Progenitor cell of endocrine pancreas (in vitro differentiated cells): ENCODE measurements around the gene NXPH2. TPM values are rescaled to one million over a fixed set of nuclear protein-coding genes. Genes with fewer than 3 reads are reported as not detected.
"Not testable (repeated sequence)": the region's sequence is repeated elsewhere in the genome, so short reads cannot be mapped to it uniquely, and the experiment has no call there.

ENCODE experiments used
- DNase-seq: peaks from one replicate; pipeline ENCODE4 v3.0.0; 2021; ENCODE audit warnings: low spot score; ENCODE audit not compliant: unreplicated experiment
- H3K27ac Mint-ChIP-seq: 2 replicates; pipeline ENCODE4 v1.8.0; 2021; ENCODE audit warnings: mild to moderate bottlenecking, moderate library complexity, mixed read lengths
- H3K27me3 Mint-ChIP-seq: 2 replicates; pipeline ENCODE4 v1.8.0; 2021; ENCODE audit warnings: mixed read lengths
- H3K36me3 Mint-ChIP-seq: 2 replicates; pipeline ENCODE4 v1.8.0; 2022; ENCODE audit warnings: mixed read lengths; ENCODE audit not compliant: insufficient read depth
- H3K4me1 Mint-ChIP-seq: 2 replicates; pipeline ENCODE4 v1.8.0; 2021; ENCODE audit warnings: low read depth, mixed read lengths
- H3K4me3 Mint-ChIP-seq: 2 replicates; pipeline ENCODE4 v1.8.0; 2021; ENCODE audit warnings: low read depth, mild to moderate bottlenecking, moderate library complexity, mixed read lengths
- H3K9me3 Mint-ChIP-seq: 2 replicates; pipeline ENCODE4 v1.8.0; 2021; ENCODE audit warnings: low read depth, mixed read lengths
- CTCF ChIP-seq: fragments of 200-600 bp; sonication (generic); IDR thresholded peaks from one replicate; pipeline ENCODE4 v1.5.0; 2021; ENCODE audit warnings: antibody characterized with exemption, mild to moderate bottlenecking; ENCODE audit not compliant: unreplicated experiment
- total RNA-seq: library from RNA; stranded (reverse); gene quantifications from 2 replicates; pipeline ENCODE4 v1.2.1, GENCODE V29; 2021

NXPH2 gene
- total RNA-seq, 1 donor from 2014 or later: 5.3 TPM

DNA sequence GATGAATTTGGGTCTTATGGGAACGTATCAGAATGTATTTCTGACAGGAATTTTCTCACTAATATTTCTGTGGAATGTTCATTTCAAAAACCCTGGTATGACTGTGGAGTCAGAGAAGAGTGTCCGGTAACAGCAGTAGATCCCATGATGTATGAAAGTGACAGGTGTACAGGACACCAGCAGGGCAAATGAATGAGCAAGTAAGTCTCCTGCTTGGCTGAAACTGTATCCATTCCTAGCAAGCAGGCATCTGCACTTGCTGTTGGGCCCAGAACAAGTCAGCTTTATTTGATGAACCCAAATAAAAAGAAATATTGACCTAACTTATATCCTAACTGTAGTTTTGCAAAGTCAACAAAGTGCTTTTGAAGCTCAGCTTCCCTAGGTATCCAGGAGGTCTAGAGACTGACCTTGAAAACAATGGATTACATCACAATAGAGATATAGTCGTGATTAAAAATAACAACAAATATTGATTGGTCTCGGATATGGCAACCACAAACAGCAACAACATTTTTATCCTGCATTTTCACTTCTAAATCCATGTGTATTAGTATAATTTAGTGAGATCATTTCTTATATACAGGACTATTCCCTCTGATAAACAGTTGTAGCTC lies 37.6 kb downstream of the NXPH2 start:
- peaks cover 1% of the 10 kb centered on the region for H3K36me3 Mint-ChIP-seq
- H3K4me1 Mint-ChIP-seq: peaks cover 9% of the 10 kb centered on the region
- H3K9me3 Mint-ChIP-seq: peaks cover under 1% of the 10 kb centered on the region
- no peaks in the 10 kb centered on the region for H3K27me3 Mint-ChIP-seq
- no peak overlapping the region for H3K4me3 Mint-ChIP-seq
- no peak for TF ChIP-seq CTCF
- no peak for DNase-seq
- no peak overlapping the region for H3K27ac Mint-ChIP-seq

GRCh38 chr2:138741851-138742250 lies 38.3 kb downstream of the NXPH2 start:
- no peaks in the 10 kb centered on the region for H3K27me3 Mint-ChIP-seq
- H3K36me3 Mint-ChIP-seq: peaks cover 4% of the 10 kb centered on the region
- no peak for DNase-seq
- no peak for TF ChIP-seq CTCF
- H3K4me3 Mint-ChIP-seq: no peak overlapping the region
- H3K9me3 Mint-ChIP-seq: peaks cover 7% of the 10 kb centered on the region
- H3K4me1 Mint-ChIP-seq: peaks cover 9% of the 10 kb centered on the region
- H3K27ac Mint-ChIP-seq: no peak overlapping the region

DNA sequence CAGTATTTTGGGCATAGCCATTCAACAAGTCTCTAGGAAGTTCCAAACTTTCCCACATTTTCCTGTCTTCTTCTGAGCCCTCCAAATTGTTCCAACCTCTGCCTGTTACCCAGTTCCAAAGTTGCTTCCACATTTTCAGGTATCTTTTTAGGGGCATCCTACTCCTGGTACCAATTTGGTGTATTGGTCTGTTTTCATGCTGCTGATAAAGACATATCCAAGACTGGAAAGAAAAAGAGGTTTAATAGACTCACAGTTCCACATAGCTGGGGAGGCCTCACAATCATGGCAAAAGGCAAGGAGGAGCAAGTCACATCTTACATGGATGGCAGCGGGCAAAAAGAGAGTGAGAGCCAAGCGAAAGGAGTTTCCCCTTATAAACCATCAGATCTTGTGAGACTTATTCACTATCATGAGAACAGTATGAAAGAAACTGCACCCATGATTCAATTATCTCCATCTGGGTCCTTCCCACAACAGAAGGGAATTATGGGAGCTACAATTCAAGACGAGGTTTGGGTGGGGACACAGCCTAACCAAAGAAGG lies 43.1 kb downstream of the NXPH2 start:
- H3K4me1 Mint-ChIP-seq, H3K4me3 Mint-ChIP-seq, DNase-seq, H3K27ac Mint-ChIP-seq, H3K27me3 Mint-ChIP-seq: not testable (repeated sequence)
- Mint-ChIP-seq H3K36me3 (peaks cover 22% of the 10 kb centered on the region), H3K9me3 (peaks cover 30% of the 10 kb centered on the region)

DNA sequence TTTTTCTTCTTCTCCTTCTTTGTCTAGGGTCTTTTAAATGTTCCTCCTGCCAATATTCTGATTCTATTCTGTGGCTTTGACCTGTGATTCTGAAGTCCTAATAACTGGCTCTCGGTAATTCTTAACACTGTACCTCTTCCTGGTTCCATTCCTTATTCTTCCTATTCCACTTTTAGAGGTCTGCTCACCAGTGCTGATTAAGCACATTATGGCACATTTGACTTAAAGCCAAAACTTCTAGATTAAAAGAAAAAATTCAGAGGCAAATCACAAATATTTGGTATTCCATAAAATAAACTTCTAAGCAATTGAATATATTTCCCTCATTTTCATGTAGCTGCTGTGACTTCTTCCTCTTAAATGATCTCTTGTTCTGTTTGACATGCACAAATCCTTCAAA lies 47.5 kb downstream of the NXPH2 start:
- no peaks in the 10 kb centered on the region for H3K27me3 Mint-ChIP-seq
- no peak for TF ChIP-seq CTCF
- H3K27ac Mint-ChIP-seq: no peak overlapping the region
- DNase-seq: no peak
- peaks cover 20% of the 10 kb centered on the region for H3K36me3 Mint-ChIP-seq
- H3K4me1 Mint-ChIP-seq: no peaks in the 10 kb centered on the region
- H3K9me3 Mint-ChIP-seq: peaks cover 30% of the 10 kb centered on the region
- no peak overlapping the region for H3K4me3 Mint-ChIP-seq

DNA sequence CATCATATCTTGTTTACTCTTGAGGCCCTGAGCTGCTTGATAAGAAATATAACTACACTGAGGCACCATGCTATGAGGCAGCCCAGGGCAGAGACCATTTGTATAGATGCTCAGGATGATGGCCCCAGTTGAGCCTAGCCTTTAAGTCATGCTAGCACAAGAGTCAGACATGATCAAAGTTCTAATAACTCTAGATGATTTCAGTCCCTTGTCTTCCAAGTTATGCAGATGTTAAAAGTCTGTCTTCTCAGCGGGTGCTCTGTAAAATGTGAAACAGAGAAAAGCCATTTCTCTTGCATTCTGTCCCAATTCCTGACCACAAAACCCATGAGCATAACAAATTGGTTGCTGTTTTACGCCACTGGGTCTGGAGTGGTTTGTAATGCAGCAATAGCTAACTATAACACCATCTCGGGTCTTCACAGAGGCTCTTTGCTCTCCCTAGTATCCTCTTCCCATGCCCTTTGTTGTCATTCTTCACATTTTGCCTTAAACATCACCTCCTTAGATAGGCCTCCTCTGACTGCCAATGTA lies 49.6 kb downstream of the NXPH2 start:
- H3K27me3 Mint-ChIP-seq: no peaks in the 10 kb centered on the region
- peaks cover 11% of the 10 kb centered on the region for H3K36me3 Mint-ChIP-seq

More for the DNA sequence above, 49.6 kb downstream of the NXPH2 start:
- Mint-ChIP-seq H3K27ac (no peak overlapping the region), H3K9me3 (peaks cover 15% of the 10 kb centered on the region), H3K4me3 (no peak overlapping the region), H3K4me1 (peaks cover 3% of the 10 kb centered on the region)
- TF ChIP-seq CTCF: no peak
- DNase-seq: no peak
